H1 (cell line): ENCODE results near the gene GALNT2. TPM values are rescaled to one million over a fixed set of nuclear protein-coding genes. Genes with fewer than 3 reads are reported as not detected.

Experiments used
- CTCF ChIA-PET: fragments of 300-600 bp; sonication (Branson Sonifier 250); formaldehyde crosslinking; loops from one replicate; lab custom pipeline; 2021; ENCODE audit not compliant: partially characterized antibody; lab: Charles Lee
- POLR2A ChIA-PET: fragments of 300-600 bp; sonication (Branson Sonifier 250); formaldehyde crosslinking; loops from one replicate; lab custom pipeline; 2021; ENCODE audit warnings: inconsistent platforms; ENCODE audit not compliant: partially characterized antibody; lab: Charles Lee
- DNase-seq, 2 experiments: peaks; one replicate each; pipeline versions ENCODE4 v3.0.0 to v3.0.0-alpha.2; 2010 to 2022; ENCODE audit warnings: low spot score in 2 of 2, low read depth in 1 of 2, mixed read lengths in 1 of 2
- FAIRE-seq: peaks from 2 replicates; lab custom pipeline; 2011; peaks lifted over from hg19 to GRCh38; lab: Jason Lieb, UNC
- H2AFZ ChIP-seq: 2 replicates; pipeline ENCODE4 v1.8.1; 2012; ENCODE audit warnings: low read length, inconsistent platforms
- H2AK5ac ChIP-seq: 2 replicates; pipeline ENCODE4 v1.6.1; 2013; ENCODE audit warnings: low read depth, low read length
- H2BK120ac ChIP-seq: replicated peaks from 2 replicates; pipeline ENCODE3; 2013; ENCODE audit warnings: low read depth, low read length, inconsistent platforms
- H2BK12ac ChIP-seq: 2 replicates; pipeline ENCODE4 v1.6.1; 2013; ENCODE audit warnings: low read depth, low read length
- H2BK15ac ChIP-seq: 2 replicates; pipeline ENCODE4 v1.6.1; 2013; ENCODE audit warnings: low read length
- H2BK20ac ChIP-seq: 2 replicates; pipeline ENCODE4 v1.6.1; 2013; ENCODE audit warnings: low read length
- H2BK5ac ChIP-seq: 2 replicates; pipeline ENCODE4 v1.6.1; 2013; ENCODE audit warnings: low read depth, low read length
- H3K14ac ChIP-seq: 2 replicates; pipeline ENCODE4 v1.6.1; 2013; ENCODE audit warnings: inconsistent platforms; ENCODE audit not compliant: insufficient read length
- H3K18ac ChIP-seq: 2 replicates; pipeline ENCODE4 v1.6.1; 2013; ENCODE audit warnings: low read length; ENCODE audit errors: extremely low read depth
- H3K23ac ChIP-seq: 2 replicates; pipeline ENCODE4 v1.6.1; 2013; ENCODE audit warnings: inconsistent platforms; ENCODE audit not compliant: insufficient read length
- H3K23me2 ChIP-seq: 2 replicates; pipeline ENCODE4 v1.6.1; 2013; ENCODE audit warnings: low read depth, low read length
- H3K27ac ChIP-seq: 2 replicates; pipeline ENCODE4 v1.6.1; 2011; ENCODE audit warnings: low read depth, low read length, inconsistent platforms
- H3K27me3 ChIP-seq, 4 experiments: replicated peaks in 1 of 4; 1 replicate in 1 of 4; 2 replicates in 3 of 4; pipeline versions ENCODE4 v1.6.1 to v1.8.1; 2011 to 2013; ENCODE audit warnings: low read length in 3 of 4, mild to moderate bottlenecking in 3 of 4, inconsistent platforms in 2 of 4, mixed read lengths in 2 of 4, moderate library complexity in 1 of 4; ENCODE audit not compliant: control insufficient read depth in 3 of 4, insufficient read depth in 3 of 4; ENCODE audit errors: extremely low read depth in 1 of 4
- H3K36me3 ChIP-seq, 4 experiments: 2 replicates each; pipeline versions ENCODE4 v1.6.1 to v1.8.1; 2011 to 2013; ENCODE audit warnings: mild to moderate bottlenecking in 4 of 4, low read length in 3 of 4, moderate library complexity in 2 of 4, control low read depth in 1 of 4, inconsistent platforms in 1 of 4; ENCODE audit not compliant: insufficient read depth in 4 of 4, control insufficient read depth in 2 of 4
- H3K4ac ChIP-seq: replicated peaks from 2 replicates; pipeline ENCODE3; 2013; ENCODE audit warnings: low read length, low read depth, mixed read lengths, inconsistent platforms; ENCODE audit not compliant: insufficient read length
- H3K4me1 ChIP-seq, 4 experiments: replicated peaks in 1 of 4; 1 replicate in 1 of 4; 2 replicates in 3 of 4; pipeline versions ENCODE4 v1.6.1 to v1.8.1; 2011 to 2013; ENCODE audit warnings: low read length in 3 of 4, inconsistent platforms in 2 of 4, mixed read lengths in 1 of 4; ENCODE audit not compliant: insufficient read depth in 4 of 4, control insufficient read depth in 3 of 4
- H3K4me2 ChIP-seq, 2 experiments: 2 replicates each; pipeline versions ENCODE4 v1.6.1 to v1.8.1; 2011 to 2013; ENCODE audit warnings: low read depth in 2 of 2, low read length in 2 of 2, control low read depth in 1 of 2, inconsistent platforms in 1 of 2, mild to moderate bottlenecking in 1 of 2; ENCODE audit not compliant: insufficient read depth in 1 of 2
- H3K4me3 ChIP-seq, 4 experiments: fragments of 200-600, 300-600 bp in 1 of 4; sonication (generic), shearing (Covaris generic), sonication (Bioruptor Twin) in 1 of 4; 2 replicates each; pipeline versions ENCODE4 v1.5.1 to v1.8.1; 2011 to 2016; ENCODE audit warnings: low read length in 4 of 4, low read depth in 3 of 4, control low read depth in 2 of 4, inconsistent platforms in 2 of 4, mild to moderate bottlenecking in 2 of 4, mixed read lengths in 1 of 4, moderate library complexity in 1 of 4; ENCODE audit not compliant: insufficient read depth in 2 of 4; ENCODE audit errors: extremely low read depth in 1 of 4
- H3K56ac ChIP-seq: replicated peaks from 2 replicates; pipeline ENCODE3; 2013; ENCODE audit warnings: low read depth, mild to moderate bottlenecking, mixed read lengths, low read length, inconsistent platforms; ENCODE audit not compliant: insufficient read length
- H3K79me1 ChIP-seq: 2 replicates; pipeline ENCODE4 v1.6.1; 2013; ENCODE audit warnings: low read depth, low read length, control low read depth
- H3K79me2 ChIP-seq, 2 experiments: 2 replicates each; pipeline versions ENCODE4 v1.6.1 to v1.8.1; 2012 to 2013; ENCODE audit warnings: low read length in 2 of 2, mild to moderate bottlenecking in 2 of 2, inconsistent platforms in 1 of 2; ENCODE audit not compliant: insufficient read depth in 2 of 2, control insufficient read depth in 1 of 2
- H3K9ac ChIP-seq, 4 experiments: replicated peaks in 1 of 4; 1 replicate in 1 of 4; 2 replicates in 3 of 4; pipeline versions ENCODE4 v1.6.1 to v1.8.1; 2011 to 2013; ENCODE audit warnings: low read depth in 3 of 4, low read length in 3 of 4, control low read depth in 2 of 4, mild to moderate bottlenecking in 2 of 4, moderate library complexity in 2 of 4, inconsistent platforms in 1 of 4; ENCODE audit errors: extremely low read depth in 1 of 4
- H3K9me3 ChIP-seq, 2 experiments: 2 replicates each; pipeline versions ENCODE4 v1.6.1 to v1.8.1; 2012 to 2013; ENCODE audit warnings: mild to moderate bottlenecking in 2 of 2, moderate library complexity in 2 of 2, control low read depth in 1 of 2, inconsistent platforms in 1 of 2, low read depth in 1 of 2, low read length in 1 of 2, mixed read lengths in 1 of 2; ENCODE audit not compliant: insufficient read depth in 2 of 2
- H4K20me1 ChIP-seq, 2 experiments: replicated peaks in 1 of 2; 2 replicates each; pipeline versions ENCODE3 to v1.8.1; 2011 to 2013; ENCODE audit warnings: inconsistent platforms in 2 of 2, low read length in 2 of 2, mild to moderate bottlenecking in 1 of 2; ENCODE audit not compliant: insufficient read depth in 2 of 2, control insufficient read depth in 1 of 2
- H4K5ac ChIP-seq: 2 replicates; pipeline ENCODE4 v1.6.1; 2013; ENCODE audit warnings: low read length, low read depth, mixed read lengths, inconsistent platforms; ENCODE audit not compliant: insufficient read length
- H4K8ac ChIP-seq: 2 replicates; pipeline ENCODE4 v1.8.0; 2013; ENCODE audit warnings: mild to moderate bottlenecking, moderate library complexity, low read length, inconsistent platforms; ENCODE audit not compliant: insufficient read depth; ENCODE audit errors: extremely low read depth
- H4K91ac ChIP-seq: replicated peaks from 2 replicates; pipeline ENCODE3; 2013; ENCODE audit warnings: low read length, mixed read lengths, inconsistent platforms; ENCODE audit not compliant: insufficient read length
- BCL11A ChIP-seq, 2 experiments: IDR thresholded peaks; one replicate each; pipeline ENCODE4 v1.6.1; 2011; ENCODE audit warnings: low read depth in 2 of 2, low read length in 2 of 2, mild to moderate bottlenecking in 2 of 2
- JUN ChIP-seq: IDR thresholded peaks from 2 replicates; pipeline ENCODE4 v1.6.1; 2011; ENCODE audit warnings: low read depth, mild to moderate bottlenecking, improper control_type of control experiment, low read length
- NRF1 ChIP-seq: IDR thresholded peaks from 2 replicates; pipeline ENCODE4 v1.6.1; 2011; ENCODE audit warnings: mild to moderate bottlenecking, low read depth, low read length, improper control_type of control experiment
- PHF8 ChIP-seq: fragments of 200-600 bp; sonication (generic); conservative IDR thresholded peaks from 2 replicates; pipeline ENCODE4 v1.7.1; 2012; ENCODE audit warnings: low read depth, mild to moderate bottlenecking, inconsistent platforms, low read length, moderate library complexity
- SAP30 ChIP-seq: fragments of 300-600 bp; sonication (generic); IDR thresholded peaks from 2 replicates; pipeline ENCODE4 v1.7.1; 2012; ENCODE audit warnings: low read length, moderate library complexity, mild to moderate bottlenecking, inconsistent platforms; ENCODE audit not compliant: insufficient read depth, insufficient replicate concordance
- SP4 ChIP-seq: IDR thresholded peaks from 2 replicates; pipeline ENCODE4 v1.6.1; 2012; ENCODE audit warnings: low read length, inconsistent platforms
- WGBS, 2 experiments: shearing (Covaris generic) in 1 of 2; methylation state at CpG; one replicate each; pipeline versions ENCODE4 v1.1.6 to v1.1.7; 2013 to 2015; ENCODE audit warnings: low lambda C conversion rate in 2 of 2, mixed read lengths in 2 of 2, inconsistent platforms in 1 of 2, low coverage in 1 of 2, missing lambda C conversion rate in 1 of 2; ENCODE audit not compliant: insufficient replicate concordance in 2 of 2, insufficient coverage in 1 of 2, insufficient read length in 1 of 2; ENCODE audit errors: extremely low coverage in 1 of 2, missing lambda C conversion rate in 1 of 2; 5-methylcytosine and 5-hydroxymethylcytosine counted together
- polyA plus RNA-seq, 7 experiments: library from polyadenylated mRNA; depleted of rRNA in 3 of 7; stranded (reverse) in 5 of 7; unstranded in 2 of 7; fragments of >200 nt in 5 of 7; fragments of 200-250 nt in 2 of 7; gene quantifications; 1 replicate in 5 of 7; 2 replicates in 1 of 7; 4 replicates in 1 of 7; pipeline versions ENCODE4 v1.2.1 to v1.2.3, GENCODE V29; 2011 to 2013; ENCODE audit warnings: missing spikeins in 2 of 7, mixed read lengths in 2 of 7
- total RNA-seq: library from RNA; stranded (reverse); fragmentation: NEBNext Ultra II Directional; extraction: Animal tissue kit (Norgen Biotek cat#: 25700); gene quantifications from 2 replicates; pipeline ENCODE4 v1.2.1, GENCODE V29; 2021

The GALNT2 gene
- total and polyA plus RNA-seq, 2 of the 8 experiments (the other 6 are each of a cell fraction or from before 2014, with no cell fraction given), result 34.5 to 75.3 TPM

- no peak overlapping the region for H4K5ac ChIP-seq
- H3K4ac ChIP-seq, result no peak overlapping the region
- no peak overlapping the region for H2BK12ac ChIP-seq
- ChIA-PET POLR2A (no interaction called here), CTCF (interaction anchor here (1.5 to 1.9 kb wide), 2 partner anchors 14 to 567 kb away, joined by 4 to 6 read pairs; no protein-coding TSS in a partner anchor)
- H3K14ac ChIP-seq, result no peak overlapping the region
- H3K9me3 ChIP-seq, result no peaks in the 10 kb centered on the region
- H2BK15ac ChIP-seq, result no peak overlapping the region
- peaks cover 6% of the 10 kb centered on the region for H3K79me1 ChIP-seq
- H3K56ac ChIP-seq, result no peak overlapping the region
- H4K20me1 ChIP-seq, result peaks cover 0 to 1% of the 10 kb centered on the region in 2 experiments
- no peak overlapping the region for H2BK120ac ChIP-seq
- no peak overlapping the region for H3K23ac ChIP-seq
- FAIRE-seq (no peak), DNase-seq (no peak)
- no peak overlapping the region for H3K27ac ChIP-seq
- no peak overlapping the region for H2BK5ac ChIP-seq
- no peak overlapping the region for H3K18ac ChIP-seq
- H2AFZ ChIP-seq, result no peak overlapping the region
- no peak overlapping the region for H4K8ac ChIP-seq
- no peak overlapping the region for H3K4me3 ChIP-seq
- no peak overlapping the region for H2AK5ac ChIP-seq
- peaks cover 0 to 19% (median 9%) of the 10 kb centered on the region in 4 experiments; a peak in 6 of 7 replicates for H3K4me1 ChIP-seq
- H3K9ac ChIP-seq, result no peak overlapping the region
- 89% methylated on average over 9 of the region's 9 CpGs; no CpG with 5 or more reads in 1 of the 2 experiments for WGBS, 2 experiments
- no peaks in the 10 kb centered on the region for H3K23me2 ChIP-seq
- no peak overlapping the region for H2BK20ac ChIP-seq
- no peak overlapping the region for H3K4me2 ChIP-seq
- 0 out of 4 replicates have a peak, but pooled peaks cover 0 to 3% of the 10 kb centered on the region in 2 experiments for H3K79me2 ChIP-seq
- no peaks in the 10 kb centered on the region for H3K36me3 ChIP-seq
- H4K91ac ChIP-seq, result no peak overlapping the region
- H3K27me3 ChIP-seq, result no peaks in the 10 kb centered on the region
- TF ChIP-seq SAP30, result no peak
- TF ChIP-seq PHF8, result no peak
- TF ChIP-seq JUN, result no peak
- TF ChIP-seq BCL11A (IDR thresholded peaks at IDR 0.05; ENCODE audit: low read depth in 2 of 2, low read length in 2 of 2), result no peak
- no peak for TF ChIP-seq SP4
- no peak for TF ChIP-seq NRF1
Observed at GRCh38 chr1:230228236-230228897, 161.3 kb downstream of the GALNT2 start.
